ENCODE measurements around the gene MOCS1. TPM values are rescaled to one million over a fixed set of nuclear protein-coding genes. Genes with fewer than 3 reads are reported as not detected.

Gene MOCS1
- total and polyA plus RNA-seq, 3 experiments from 2014 or later: 0.53 to 0.78 (median 0.77) TPM

DNA sequence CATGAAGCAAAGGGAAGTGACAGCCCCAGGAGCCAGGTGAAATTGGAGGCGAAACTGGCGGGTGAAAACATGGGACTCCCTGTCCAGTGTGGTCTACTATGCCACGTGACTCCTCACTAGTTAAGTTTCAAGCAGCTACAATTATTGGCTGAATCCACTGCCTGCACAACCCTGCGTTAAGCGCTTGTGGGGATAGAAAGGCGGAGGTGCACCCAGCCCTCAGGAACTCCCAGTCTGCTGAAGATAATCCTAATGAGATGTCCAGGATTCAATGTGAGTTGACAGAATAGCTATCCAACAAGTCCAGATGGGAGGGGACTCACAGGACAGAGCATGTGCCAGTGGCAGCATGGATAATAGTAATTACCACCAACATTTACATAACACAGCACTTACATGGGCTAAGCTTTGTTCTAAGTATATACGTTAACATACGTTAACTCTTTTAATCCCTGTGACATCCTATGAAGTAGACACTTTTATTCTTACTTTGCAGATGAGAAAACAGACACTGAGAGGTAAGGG, 1.8 kb downstream of the MOCS1 start:
- H3K36me3 ChIP-seq (ENCODE audit: insufficient read depth, low read length): no peaks in the 10 kb centered on the region
- H3K27me3 ChIP-seq (ENCODE audit: insufficient read depth, low read length, poor library complexity, severe bottlenecking): no peaks in the 10 kb centered on the region
- Mint-ChIP-seq H3K9me3 (peaks cover 0 to 7% (median 0%) of the 10 kb centered on the region in 5 donors), H3K27me3 (peaks cover 20 to 49% of the 10 kb centered on the region in 2 donors), H3K4me1 (peaks cover 0 to 9% (median 6%) of the 10 kb centered on the region in 3 donors), H3K36me3 (no peaks in the 10 kb centered on the region), H3K27ac (no peak overlapping the region), H3K4me3 (no peak overlapping the region)
- no peak overlapping the region for H3K27ac ChIP-seq (ENCODE audit: low read depth, low read length)
- H3K4me3 ChIP-seq (ENCODE audit: low read length): no peak overlapping the region
- H3K9me3 ChIP-seq (ENCODE audit: low read length): no peaks in the 10 kb centered on the region
- peaks cover 10% of the 10 kb centered on the region for H3K4me1 ChIP-seq (ENCODE audit: insufficient read depth, low read length)
- ChIA-PET CTCF (no interaction called here), POLR2A (no interaction called here)
- DNase-seq: no peak

DNA sequence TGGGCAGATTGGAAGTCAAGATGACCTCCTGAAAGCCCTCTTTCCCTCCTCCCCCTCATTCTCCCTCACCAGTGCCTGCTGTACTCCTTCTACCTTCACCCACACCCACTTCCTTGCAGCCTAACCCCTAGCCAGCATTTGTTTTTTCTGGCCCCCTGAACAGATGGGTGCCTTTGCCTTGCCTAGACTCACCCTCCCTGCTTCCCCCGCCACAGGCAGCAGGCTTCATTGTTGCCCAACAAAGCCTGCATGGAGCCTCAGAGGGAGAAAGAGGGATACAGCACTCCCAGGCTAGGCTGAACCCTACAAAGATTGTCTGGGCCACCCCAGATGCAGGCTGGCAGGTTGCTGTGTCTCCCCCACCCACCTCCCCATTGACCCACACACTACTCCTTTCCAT, 2.7 kb downstream of the MOCS1 start:
- peaks cover 10% of the 10 kb centered on the region for H3K4me1 ChIP-seq (ENCODE audit: insufficient read depth, low read length)
- no peak overlapping the region for H3K4me3 Mint-ChIP-seq
- no peaks in the 10 kb centered on the region for H3K36me3 ChIP-seq (ENCODE audit: insufficient read depth, low read length)
- H3K27me3 ChIP-seq (ENCODE audit: insufficient read depth, low read length, poor library complexity, severe bottlenecking): no peaks in the 10 kb centered on the region
- H3K36me3 Mint-ChIP-seq: no peaks in the 10 kb centered on the region
- peaks cover 0 to 7% (median 0%) of the 10 kb centered on the region in 5 donors for H3K9me3 Mint-ChIP-seq
- DNase-seq: no peak
- H3K27ac Mint-ChIP-seq: peak overlapping the region in 1 of 8 donors; percentile 83
- no peaks in the 10 kb centered on the region for H3K9me3 ChIP-seq (ENCODE audit: low read length)
- ChIA-PET POLR2A (no interaction called here), CTCF (no interaction called here)
- peaks cover 20 to 44% of the 10 kb centered on the region in 2 donors for H3K27me3 Mint-ChIP-seq
- H3K4me3 ChIP-seq (ENCODE audit: low read length): no peak overlapping the region
- peaks cover 0 to 9% (median 6%) of the 10 kb centered on the region in 3 donors for H3K4me1 Mint-ChIP-seq
- no peak overlapping the region for H3K27ac ChIP-seq (ENCODE audit: low read depth, low read length)

DNA sequence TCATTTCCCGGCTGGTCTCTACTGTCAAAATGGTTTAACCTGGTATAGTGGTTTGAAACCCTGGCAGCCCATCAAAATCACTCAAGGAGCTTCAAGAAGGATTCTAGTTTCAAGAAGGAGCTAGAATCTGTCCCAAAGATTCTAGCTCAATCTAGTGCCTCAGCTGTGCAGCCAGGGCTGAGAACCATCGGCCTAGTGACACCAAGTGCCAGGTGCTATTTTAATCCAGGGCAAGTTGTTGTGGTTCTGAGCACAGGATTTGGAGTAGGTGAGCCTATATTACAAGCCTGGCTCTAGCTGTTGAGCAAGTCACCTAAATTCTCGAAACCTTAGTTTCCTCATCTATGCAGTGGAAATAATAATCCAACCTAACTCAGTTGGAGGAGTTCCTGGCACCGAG, 3.7 kb downstream of the MOCS1 start:
- H3K36me3 ChIP-seq (ENCODE audit: insufficient read depth, low read length): no peaks in the 10 kb centered on the region
- Mint-ChIP-seq H3K36me3 (no peaks in the 10 kb centered on the region), H3K9me3 (peaks cover 0 to 7% (median 3%) of the 10 kb centered on the region in 5 donors), H3K4me3 (no peak overlapping the region), H3K27me3 (peaks cover 18 to 35% of the 10 kb centered on the region in 2 donors), H3K4me1 (peaks cover 0 to 10% (median 9%) of the 10 kb centered on the region in 3 donors), H3K27ac (no peak overlapping the region)
- no peaks in the 10 kb centered on the region for H3K27me3 ChIP-seq (ENCODE audit: insufficient read depth, low read length, poor library complexity, severe bottlenecking)
- peaks cover 10% of the 10 kb centered on the region for H3K4me1 ChIP-seq (ENCODE audit: insufficient read depth, low read length)
- no peak for DNase-seq
- ChIA-PET CTCF (no interaction called here), POLR2A (no interaction called here)
- no peak overlapping the region for H3K27ac ChIP-seq (ENCODE audit: low read depth, low read length)
- H3K9me3 ChIP-seq (ENCODE audit: low read length): no peaks in the 10 kb centered on the region
- no peak overlapping the region for H3K4me3 ChIP-seq (ENCODE audit: low read length)

DNA sequence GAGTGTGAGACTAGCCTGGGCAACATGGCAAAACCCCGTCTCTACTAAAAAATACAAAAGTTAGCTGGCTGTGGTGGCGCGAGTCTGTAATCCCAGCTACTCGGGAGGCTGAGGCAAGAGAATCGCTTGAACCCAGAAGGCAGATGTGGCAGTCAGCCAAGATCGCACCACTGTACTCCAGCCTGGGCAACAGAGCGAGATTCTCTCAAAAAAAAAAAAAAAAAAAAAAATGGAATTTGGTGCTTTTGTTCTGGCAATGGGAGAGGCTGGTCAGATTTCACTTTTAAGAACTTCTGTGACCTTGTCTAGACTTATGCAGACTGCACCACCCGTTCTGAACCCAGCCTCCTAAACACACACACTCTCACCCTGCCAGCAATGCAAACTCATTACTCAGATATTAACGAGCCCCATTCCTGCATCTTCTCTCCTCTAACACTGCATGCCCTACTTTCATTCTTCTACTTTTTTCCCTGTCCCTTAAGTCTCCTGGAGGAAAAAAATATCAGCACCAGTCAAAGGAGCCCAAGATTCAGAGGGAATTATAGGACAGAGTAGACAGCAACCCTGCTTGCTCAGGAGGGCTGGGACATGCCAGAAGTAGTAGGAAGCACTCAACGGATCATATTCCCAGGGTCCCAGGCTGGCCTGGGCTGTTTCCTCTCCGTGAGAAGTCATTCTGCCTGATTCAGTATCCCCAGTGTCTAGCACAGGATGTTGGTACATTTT, 4.4 kb downstream of the MOCS1 start:
- peaks cover 0 to 7% (median 3%) of the 10 kb centered on the region in 5 donors for H3K9me3 Mint-ChIP-seq
- H3K4me3 Mint-ChIP-seq: no peak overlapping the region
- Histone ChIP-seq H3K27ac (ENCODE audit: low read depth, low read length) (no peak overlapping the region), H3K9me3 (ENCODE audit: low read length) (no peaks in the 10 kb centered on the region), H3K4me3 (ENCODE audit: low read length) (no peak overlapping the region), H3K4me1 (ENCODE audit: insufficient read depth, low read length) (peaks cover 5% of the 10 kb centered on the region), H3K27me3 (ENCODE audit: insufficient read depth, low read length, poor library complexity, severe bottlenecking) (no peaks in the 10 kb centered on the region), H3K36me3 (ENCODE audit: insufficient read depth, low read length) (no peaks in the 10 kb centered on the region)
- ChIA-PET POLR2A (no interaction called here), CTCF (no interaction called here)
- peaks cover 0 to 10% (median 9%) of the 10 kb centered on the region in 3 donors for H3K4me1 Mint-ChIP-seq
- H3K27ac Mint-ChIP-seq: no peak overlapping the region
- peaks cover 14 to 30% of the 10 kb centered on the region in 2 donors for H3K27me3 Mint-ChIP-seq
- no peak for DNase-seq
- no peaks in the 10 kb centered on the region for H3K36me3 Mint-ChIP-seq

DNA sequence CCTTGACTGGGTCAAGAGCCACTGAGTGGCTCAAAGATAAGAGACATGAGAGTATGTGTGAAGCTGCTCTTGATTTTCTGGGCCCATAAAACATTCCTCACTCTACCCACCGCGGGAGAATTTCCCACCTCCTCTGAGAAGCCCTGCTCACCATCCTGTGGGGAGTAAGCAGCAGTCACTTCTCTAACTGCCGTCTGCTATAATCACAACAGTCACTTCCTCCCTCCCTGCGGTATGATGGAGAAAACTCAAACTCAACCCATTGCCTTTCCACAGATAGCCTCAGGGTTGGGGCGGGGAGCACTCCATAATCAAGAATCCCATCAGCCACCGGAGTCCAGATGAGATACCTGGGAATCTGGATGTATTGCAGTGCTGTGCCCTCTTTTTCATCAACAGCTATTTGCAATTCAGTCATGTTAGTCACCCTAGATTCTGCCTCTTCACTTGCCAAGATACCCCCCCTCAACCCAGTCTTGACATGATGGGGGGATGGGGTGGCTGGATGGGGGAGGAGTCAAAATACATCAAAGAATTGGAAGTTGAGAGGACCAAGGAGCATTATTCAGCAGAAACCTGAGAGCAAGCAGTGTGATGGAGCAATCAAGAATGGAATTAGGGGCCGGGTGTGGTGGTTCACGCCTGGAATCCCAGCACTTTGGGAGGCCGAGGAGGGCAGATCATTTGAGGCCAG, 5.1 kb downstream of the MOCS1 start:
- Mint-ChIP-seq H3K9me3 (peaks cover 0 to 7% (median 3%) of the 10 kb centered on the region in 5 donors), H3K27me3 (peaks cover 14 to 30% of the 10 kb centered on the region in 2 donors), H3K4me1 (peaks cover 0 to 8% (median 7%) of the 10 kb centered on the region in 3 donors), H3K36me3 (no peaks in the 10 kb centered on the region), H3K4me3 (no peak overlapping the region), H3K27ac (no peak overlapping the region)
- H3K27ac ChIP-seq (ENCODE audit: low read depth, low read length): no peak overlapping the region
- DNase-seq: no peak
- H3K27me3 ChIP-seq (ENCODE audit: insufficient read depth, low read length, poor library complexity, severe bottlenecking): no peaks in the 10 kb centered on the region
- H3K4me3 ChIP-seq (ENCODE audit: low read length): no peak overlapping the region
- no peaks in the 10 kb centered on the region for H3K36me3 ChIP-seq (ENCODE audit: insufficient read depth, low read length)
- POLR2A ChIA-PET: no interaction called here
- no peaks in the 10 kb centered on the region for H3K4me1 ChIP-seq (ENCODE audit: insufficient read depth, low read length)
- CTCF ChIA-PET: no interaction called here
- H3K9me3 ChIP-seq (ENCODE audit: low read length): no peaks in the 10 kb centered on the region

DNA sequence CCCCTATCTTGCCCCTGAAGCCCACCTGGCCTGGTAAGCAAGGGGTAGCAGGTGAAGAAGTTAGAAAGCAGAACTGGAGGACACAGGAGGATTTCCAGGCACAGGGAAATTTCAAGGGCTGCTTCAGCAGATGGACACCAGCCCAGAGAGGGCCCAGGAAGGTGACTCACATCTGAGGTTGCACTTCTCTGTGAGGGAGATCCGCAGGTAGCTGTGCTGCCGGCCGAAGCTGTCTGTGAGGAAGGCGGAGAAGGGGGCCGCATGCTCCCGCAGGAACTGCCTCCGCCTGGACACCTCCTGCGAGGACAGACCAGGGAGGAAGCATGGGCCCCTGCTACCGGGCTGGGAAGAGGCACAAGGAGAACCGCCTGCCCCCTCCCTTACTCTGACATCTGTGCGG, 7.1 kb downstream of the MOCS1 start:
- Histone ChIP-seq H3K27me3 (ENCODE audit: insufficient read depth, low read length, poor library complexity, severe bottlenecking) (no peaks in the 10 kb centered on the region), H3K4me1 (ENCODE audit: insufficient read depth, low read length) (no peaks in the 10 kb centered on the region), H3K9me3 (ENCODE audit: low read length) (no peaks in the 10 kb centered on the region), H3K27ac (ENCODE audit: low read depth, low read length) (no peak overlapping the region), H3K36me3 (ENCODE audit: insufficient read depth, low read length) (no peaks in the 10 kb centered on the region), H3K4me3 (ENCODE audit: low read length) (no peak overlapping the region)
- H3K9me3 Mint-ChIP-seq: peaks cover 0 to 4% (median 3%) of the 10 kb centered on the region in 5 donors
- no peaks in the 10 kb centered on the region for H3K36me3 Mint-ChIP-seq
- ChIA-PET CTCF (no interaction called here), POLR2A (no interaction called here)
- no peak overlapping the region for H3K27ac Mint-ChIP-seq
- H3K4me3 Mint-ChIP-seq: no peak overlapping the region
- DNase-seq: no peak
- peaks cover 0 to 4% (median 0%) of the 10 kb centered on the region in 3 donors for H3K4me1 Mint-ChIP-seq
- H3K27me3 Mint-ChIP-seq: peaks cover 6 to 12% of the 10 kb centered on the region in 2 donors

DNA sequence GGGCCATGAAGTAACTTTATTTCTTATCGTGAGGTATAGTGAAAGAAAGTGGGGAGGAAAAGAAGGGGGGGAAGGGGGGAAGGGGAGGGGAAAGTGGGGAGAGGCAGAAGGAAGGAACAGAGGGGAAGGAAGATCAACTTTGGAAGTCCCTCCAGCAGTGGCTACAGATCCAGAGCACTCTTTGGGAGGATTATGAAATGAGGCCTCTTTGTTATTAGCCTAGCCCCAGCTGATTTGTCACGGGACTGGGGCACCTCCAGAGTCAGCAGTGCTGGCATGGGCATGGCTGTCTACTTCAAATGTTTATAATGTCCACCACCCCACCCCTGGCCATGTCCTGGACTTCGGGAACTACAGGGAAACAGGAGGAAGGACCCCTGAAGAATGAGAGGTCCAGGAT, 7.6 kb downstream of the MOCS1 start:
- DNase-seq: no peak
- Mint-ChIP-seq H3K36me3 (no peaks in the 10 kb centered on the region), H3K27ac (peak overlapping the region in 1 of 8 donors; percentile 65), H3K27me3 (peaks cover 3 to 7% of the 10 kb centered on the region in 2 donors), H3K4me1 (peaks cover 0 to 4% (median 0%) of the 10 kb centered on the region in 3 donors), H3K9me3 (peaks cover 0 to 4% (median 0%) of the 10 kb centered on the region in 5 donors), H3K4me3 (no peak overlapping the region)
- Histone ChIP-seq H3K4me1 (ENCODE audit: insufficient read depth, low read length) (no peaks in the 10 kb centered on the region), H3K9me3 (ENCODE audit: low read length) (no peaks in the 10 kb centered on the region), H3K36me3 (ENCODE audit: insufficient read depth, low read length) (no peaks in the 10 kb centered on the region), H3K4me3 (ENCODE audit: low read length) (no peak overlapping the region), H3K27me3 (ENCODE audit: insufficient read depth, low read length, poor library complexity, severe bottlenecking) (no peaks in the 10 kb centered on the region), H3K27ac (ENCODE audit: low read depth, low read length) (no peak overlapping the region)
- POLR2A ChIA-PET: no interaction called here
- CTCF ChIA-PET: no interaction called here

DNA sequence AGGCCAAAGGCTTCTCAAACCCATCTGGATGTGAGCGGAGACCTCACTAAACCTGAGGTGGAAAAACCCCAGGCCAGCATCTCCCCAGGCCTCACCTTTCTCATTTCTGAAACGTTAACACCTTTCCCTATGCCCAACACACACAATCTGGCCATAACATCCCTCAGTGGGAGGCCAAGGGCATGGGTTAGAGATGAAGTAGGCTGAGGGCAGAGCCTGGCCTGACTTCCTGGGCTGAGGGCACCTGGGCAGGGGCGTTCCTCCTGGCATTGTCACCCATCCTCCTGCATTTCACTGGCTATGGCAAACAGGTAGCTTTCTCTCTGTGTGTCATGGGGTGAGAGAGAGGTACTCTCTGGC, 8.4 kb downstream of the MOCS1 start:
- no peaks in the 10 kb centered on the region for H3K36me3 ChIP-seq (ENCODE audit: insufficient read depth, low read length)
- H3K9me3 ChIP-seq (ENCODE audit: low read length): no peaks in the 10 kb centered on the region
- H3K27me3 Mint-ChIP-seq: peaks cover 3 to 4% of the 10 kb centered on the region in 2 donors
- POLR2A ChIA-PET: no interaction called here
- CTCF ChIA-PET: no interaction called here
- no peaks in the 10 kb centered on the region for H3K27me3 ChIP-seq (ENCODE audit: insufficient read depth, low read length, poor library complexity, severe bottlenecking)
- peaks cover 0 to 4% (median 0%) of the 10 kb centered on the region in 5 donors for H3K9me3 Mint-ChIP-seq
- no peaks in the 10 kb centered on the region for H3K36me3 Mint-ChIP-seq
- peak overlapping the region in 1 of 8 donors; percentile 65 for H3K27ac Mint-ChIP-seq
- no peaks in the 10 kb centered on the region for H3K4me1 ChIP-seq (ENCODE audit: insufficient read depth, low read length)
- H3K4me1 Mint-ChIP-seq: peaks cover 0 to 4% (median 0%) of the 10 kb centered on the region in 3 donors
- H3K4me3 Mint-ChIP-seq: no peak overlapping the region
- no peak overlapping the region for H3K4me3 ChIP-seq (ENCODE audit: low read length)
- no peak for DNase-seq
- no peak overlapping the region for H3K27ac ChIP-seq (ENCODE audit: low read depth, low read length)

All from CD8-positive, alpha-beta memory T cell (primary cell).